Measurements from ENCODE around the gene LIN7C. TPM values are rescaled to one million over a fixed set of nuclear protein-coding genes. Genes with fewer than 3 reads are reported as not detected.

The LIN7C gene
- total and polyA plus RNA-seq, 2 of the 13 experiments (the other 11 are each of a cell fraction or from before 2014, with no cell fraction given): 14.8 to 37.2 TPM

- TF ChIP-seq FOXA1 (IDR thresholded peaks at IDR 0.05): no peak
- TF ChIP-seq FOXA1 (CRISPR knock-in tag; IDR thresholded peaks at IDR 0.05): peak; percentile 69
- peak; percentile 67; the same call in 1 of the 2 replicates for TF ChIP-seq ZBTB34 (CRISPR knock-in tag; IDR thresholded peaks at IDR 0.05)
- no peak for TF ChIP-seq PLSCR1 (CRISPR knock-in tag; IDR thresholded peaks at IDR 0.05; ENCODE audit: borderline replicate concordance)
- 0 out of 2 replicates have a peak, but pooled peaks have one; percentile 7 for TF ChIP-seq ZNF629 (CRISPR knock-in tag; conservative IDR thresholded peaks at IDR 0.05)
- TF ChIP-seq GATAD1 (CRISPR knock-in tag; IDR thresholded peaks at IDR 0.05): 0 out of 2 replicates have a peak, but pooled peaks have one; percentile 36
- no peak for TF ChIP-seq NFIB (CRISPR knock-in tag; IDR thresholded peaks at IDR 0.05; ENCODE audit: borderline replicate concordance)
- TF ChIP-seq NR2F2 (IDR thresholded peaks at IDR 0.05; ENCODE audit: borderline replicate concordance, low read depth): peak; percentile 68
- TF ChIP-seq PPARG (CRISPR knock-in tag; conservative IDR thresholded peaks at IDR 0.05): peak; percentile 68
- TF ChIP-seq ZNF430 (CRISPR knock-in tag; IDR thresholded peaks at IDR 0.05): peak; percentile 58; the same call in 1 of the 2 replicates
- TF ChIP-seq HNF4A (CRISPR knock-in tag; IDR thresholded peaks at IDR 0.05): peak; percentile 76
- no peak for TF ChIP-seq ZNF737 (CRISPR knock-in tag; IDR thresholded peaks at IDR 0.05; ENCODE audit: borderline replicate concordance)
- TF ChIP-seq FOXP4 (CRISPR knock-in tag; IDR thresholded peaks at IDR 0.05): peak; percentile 85
- TF ChIP-seq DRAP1 (CRISPR knock-in tag; IDR thresholded peaks at IDR 0.05): peak; percentile 33; the same call in 1 of the 2 replicates
- TF ChIP-seq ZNF275 (CRISPR knock-in tag; IDR thresholded peaks at IDR 0.05; ENCODE audit: borderline replicate concordance): no peak
- peak; percentile 90 for TF ChIP-seq MED1 (CRISPR knock-in tag; IDR thresholded peaks at IDR 0.05)
- no peak for TF ChIP-seq KDM5B (CRISPR knock-in tag; IDR thresholded peaks at IDR 0.05; ENCODE audit: borderline replicate concordance)
- 0 out of 2 replicates have a peak, but pooled peaks have one; percentile 32 for TF ChIP-seq HMG20B (CRISPR knock-in tag; conservative IDR thresholded peaks at IDR 0.05)
- TF ChIP-seq SOX5 (CRISPR knock-in tag; IDR thresholded peaks at IDR 0.05; ENCODE audit: borderline replicate concordance): peak; percentile 93
- TF ChIP-seq CBX5 (CRISPR knock-in tag; IDR thresholded peaks at IDR 0.05; ENCODE audit: borderline replicate concordance): no peak
- no peak for TF ChIP-seq HNF4G (IDR thresholded peaks at IDR 0.05; ENCODE audit: borderline replicate concordance, low read depth, low read length)
- TF ChIP-seq HNF4G (CRISPR knock-in tag; IDR thresholded peaks at IDR 0.05; ENCODE audit: borderline replicate concordance, low read depth): no peak
- no peak for TF ChIP-seq ZNF580 (CRISPR knock-in tag; IDR thresholded peaks at IDR 0.05; ENCODE audit: borderline replicate concordance, low read depth)
- peak; percentile 21; the same call in 1 of the 2 replicates for TF ChIP-seq SMAD9 (CRISPR knock-in tag; IDR thresholded peaks at IDR 0.05)
These were observed 46.2 kb downstream of the LIN7C start (continued) for GRCh38 chr11:27460158-27460978.
